Measurements from ENCODE around the gene RAI1.

Gene RAI1

DNA sequence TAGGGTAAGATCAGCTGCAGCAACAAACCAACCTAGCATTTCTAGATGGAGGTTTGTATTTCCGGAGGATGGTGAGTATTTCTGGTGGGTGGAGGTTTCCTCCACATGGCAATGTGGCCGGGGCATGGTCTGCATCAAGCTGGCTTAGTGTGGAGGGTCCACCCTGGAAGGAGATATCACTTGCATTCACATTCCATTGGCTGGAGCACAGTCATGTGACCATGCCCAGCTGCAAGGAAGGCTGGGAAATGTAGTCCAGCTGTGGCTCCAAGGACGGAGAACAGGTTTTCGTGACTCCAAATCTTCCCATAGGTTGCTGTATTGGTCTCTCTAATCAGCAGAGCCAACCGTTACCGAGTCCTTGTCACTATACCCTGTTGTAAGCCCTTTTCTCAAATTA is 68.7 kb downstream of the RAI1 start:
- Histone ChIP-seq H3K4me1 (ENCODE audit: control insufficient read depth, insufficient read depth, low read length) (peaks cover 8% of the 10 kb centered on the region; the same call in 1 of the 2 replicates), H3K36me3 (ENCODE audit: control insufficient read depth in 2 of 2, insufficient read depth in 1 of 2, low read length in 2 of 2) (no peaks in the 10 kb centered on the region), H3K27ac (ENCODE audit: extremely low read depth, low read depth, low read length) (no peak overlapping the region), H3K9me3 (ENCODE audit: control insufficient read depth, insufficient read depth, low read depth, low read length) (no peaks in the 10 kb centered on the region), H3K4me3 (ENCODE audit: low read depth, low read length) (no peak overlapping the region)
- ChIA-PET POLR2A (interaction anchor here (1.1 to 1.4 kb wide), 2 partner anchors 11 to 68 kb away, joined by 4 to 6 read pairs; no protein-coding TSS in a partner anchor), CTCF (interaction anchor here (0.6 to 1.6 kb wide), 7 partner anchors 11 to 238 kb away, joined by 3 to 4 read pairs (median 3); no protein-coding TSS in a partner anchor)
- TF ChIP-seq GLIS1 (tag by site-specific recombination; IDR thresholded peaks at IDR 0.05) = no peak
- TF ChIP-seq ZNF449 (tag by site-specific recombination; IDR thresholded peaks at IDR 0.05) = no peak
- TF ChIP-seq ZNF18 (tag by site-specific recombination; IDR thresholded peaks at IDR 0.05) = no peak
- no peak for TF ChIP-seq ZNF624 (tag by site-specific recombination; IDR thresholded peaks at IDR 0.05)
- TF ChIP-seq AEBP2 (tag by site-specific recombination; IDR thresholded peaks at IDR 0.05; ENCODE audit: borderline replicate concordance) = no peak
- no peak for TF ChIP-seq ZNF433 (tag by site-specific recombination; IDR thresholded peaks at IDR 0.05; ENCODE audit: low read depth)
- no peak for TF ChIP-seq WT1 (tag by site-specific recombination; IDR thresholded peaks at IDR 0.05)
- no peak for TF ChIP-seq MZF1 (tag by site-specific recombination; IDR thresholded peaks at IDR 0.05; ENCODE audit: borderline replicate concordance)
- TF ChIP-seq ZFP41 (tag by site-specific recombination; IDR thresholded peaks at IDR 0.05; ENCODE audit: borderline replicate concordance) = no peak
- TF ChIP-seq ZNF843 (tag by site-specific recombination; IDR thresholded peaks at IDR 0.05) = no peak
- TF ChIP-seq ZNF768 (tag by site-specific recombination; IDR thresholded peaks at IDR 0.05) = no peak
- TF ChIP-seq ZFHX2 (tag by site-specific recombination; conservative IDR thresholded peaks at IDR 0.05) = peak; percentile 24; the same call in 1 of the 2 replicates
- no peak for TF ChIP-seq ZNF544 (tag by site-specific recombination; IDR thresholded peaks at IDR 0.05)
- no peak for TF ChIP-seq ZNF518A (tag by site-specific recombination; conservative IDR thresholded peaks at IDR 0.05; ENCODE audit: low read depth)
- no peak for TF ChIP-seq KLF9 (tag by site-specific recombination; IDR thresholded peaks at IDR 0.05; ENCODE audit: low read depth)
- peak; percentile 64 for TF ChIP-seq SP2 (tag by site-specific recombination; IDR thresholded peaks at IDR 0.05)
- no peak for TF ChIP-seq GLI2 (tag by site-specific recombination; IDR thresholded peaks at IDR 0.05; ENCODE audit: borderline replicate concordance, low read depth)
- TF ChIP-seq ZNF335 (tag by site-specific recombination; conservative IDR thresholded peaks at IDR 0.05) = peak; percentile 86
- no peak for TF ChIP-seq ZNF792 (tag by site-specific recombination; IDR thresholded peaks at IDR 0.05)
- TF ChIP-seq, protein P1, sequence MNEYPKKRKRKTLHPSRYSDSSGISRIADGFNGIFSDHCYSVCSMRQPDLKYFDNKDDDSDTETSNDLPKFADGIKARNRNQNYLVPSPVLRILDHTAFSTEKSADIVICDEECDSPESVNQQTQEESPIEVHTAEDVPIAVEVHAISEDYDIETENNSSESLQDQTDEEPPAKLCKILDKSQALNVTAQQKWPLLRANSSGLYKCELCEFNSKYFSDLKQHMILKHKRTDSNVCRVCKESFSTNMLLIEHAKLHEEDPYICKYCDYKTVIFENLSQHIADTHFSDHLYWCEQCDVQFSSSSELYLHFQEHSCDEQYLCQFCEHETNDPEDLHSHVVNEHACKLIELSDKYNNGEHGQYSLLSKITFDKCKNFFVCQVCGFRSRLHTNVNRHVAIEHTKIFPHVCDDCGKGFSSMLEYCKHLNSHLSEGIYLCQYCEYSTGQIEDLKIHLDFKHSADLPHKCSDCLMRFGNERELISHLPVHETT (tag by site-specific recombination; IDR thresholded peaks at IDR 0.05) = no peak
- no peak for TF ChIP-seq ZNF777 (tag by site-specific recombination; IDR thresholded peaks at IDR 0.05; ENCODE audit: borderline replicate concordance)
- no peak for TF ChIP-seq ZNF707 (tag by site-specific recombination; IDR thresholded peaks at IDR 0.05)
- no peak for TF ChIP-seq ZNF302 (tag by site-specific recombination; IDR thresholded peaks at IDR 0.05; ENCODE audit: low read depth)
- no peak for TF ChIP-seq ZBTB11 (tag by site-specific recombination; conservative IDR thresholded peaks at IDR 0.05; ENCODE audit: low read depth)

All from HEK293 (cell line).